ENCODE data around the gene HRAS.

DNA sequence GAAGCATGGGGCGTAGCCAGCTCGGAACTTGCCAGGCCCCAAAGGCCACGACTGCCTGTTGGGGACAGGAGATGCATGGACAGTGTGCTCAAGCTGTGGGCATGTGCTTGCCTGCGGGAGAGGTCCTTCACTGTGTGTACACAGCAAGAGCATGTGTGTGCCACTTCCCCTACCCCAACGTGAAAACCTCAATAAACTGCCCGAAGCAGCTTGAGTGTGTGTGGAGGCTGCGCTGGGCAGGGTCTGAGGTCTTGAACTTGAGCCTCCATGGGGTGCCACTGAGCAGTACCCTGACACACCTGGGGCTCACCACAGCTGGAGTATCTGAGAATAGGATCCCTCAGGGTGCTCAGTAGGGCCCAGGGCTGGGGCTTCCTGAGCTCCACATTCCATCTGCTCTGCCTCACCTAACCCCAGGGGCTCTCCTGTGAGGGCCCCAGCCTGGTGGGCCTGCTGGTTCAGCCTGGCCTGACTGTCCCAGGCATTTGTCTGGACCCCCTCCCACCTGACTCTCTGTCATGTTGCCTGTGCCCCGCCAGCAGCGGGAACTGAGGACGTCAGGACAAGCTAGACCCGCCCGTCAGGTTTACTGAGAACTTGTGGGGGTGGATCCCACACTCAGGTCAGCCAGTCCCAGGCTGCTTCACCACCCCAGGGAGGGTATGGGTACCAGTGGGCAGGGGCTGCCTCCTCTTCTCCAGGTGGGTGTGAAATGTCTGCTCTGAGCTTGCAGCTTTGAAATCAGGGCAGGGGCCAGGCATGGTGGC is 28.6 kb upstream of the HRAS start:
- TF ChIP-seq CTCF (IDR thresholded peaks at IDR 0.05 in 2 of 3, conservative IDR thresholded peaks at IDR 0.05 in 1 of 3; ENCODE audit: borderline replicate concordance in 1 of 3, insufficient read depth in 1 of 3, low read depth in 2 of 3, low read length in 2 of 3) (no peak), SP1 (IDR thresholded peaks at IDR 0.05; ENCODE audit: low read depth) (no peak), POLR2AphosphoS5 (IDR thresholded peaks at IDR 0.05; ENCODE audit: low read depth, low read length) (no peak), ZNF274 (IDR thresholded peaks at IDR 0.05; ENCODE audit: low read depth, low read length) (no peak), CBX3 (IDR thresholded peaks at IDR 0.05; ENCODE audit: low read depth) (no peak), ZBTB33 (IDR thresholded peaks at IDR 0.05; ENCODE audit: extremely low read depth, insufficient replicate concordance, low read length) (no peak), ZFX (IDR thresholded peaks at IDR 0.05) (no peak), RAD21 (IDR thresholded peaks at IDR 0.05; ENCODE audit: low read depth) (no peak), ATF3 (IDR thresholded peaks at IDR 0.05) (no peak)
- TF ChIP-seq, protein P1, sequence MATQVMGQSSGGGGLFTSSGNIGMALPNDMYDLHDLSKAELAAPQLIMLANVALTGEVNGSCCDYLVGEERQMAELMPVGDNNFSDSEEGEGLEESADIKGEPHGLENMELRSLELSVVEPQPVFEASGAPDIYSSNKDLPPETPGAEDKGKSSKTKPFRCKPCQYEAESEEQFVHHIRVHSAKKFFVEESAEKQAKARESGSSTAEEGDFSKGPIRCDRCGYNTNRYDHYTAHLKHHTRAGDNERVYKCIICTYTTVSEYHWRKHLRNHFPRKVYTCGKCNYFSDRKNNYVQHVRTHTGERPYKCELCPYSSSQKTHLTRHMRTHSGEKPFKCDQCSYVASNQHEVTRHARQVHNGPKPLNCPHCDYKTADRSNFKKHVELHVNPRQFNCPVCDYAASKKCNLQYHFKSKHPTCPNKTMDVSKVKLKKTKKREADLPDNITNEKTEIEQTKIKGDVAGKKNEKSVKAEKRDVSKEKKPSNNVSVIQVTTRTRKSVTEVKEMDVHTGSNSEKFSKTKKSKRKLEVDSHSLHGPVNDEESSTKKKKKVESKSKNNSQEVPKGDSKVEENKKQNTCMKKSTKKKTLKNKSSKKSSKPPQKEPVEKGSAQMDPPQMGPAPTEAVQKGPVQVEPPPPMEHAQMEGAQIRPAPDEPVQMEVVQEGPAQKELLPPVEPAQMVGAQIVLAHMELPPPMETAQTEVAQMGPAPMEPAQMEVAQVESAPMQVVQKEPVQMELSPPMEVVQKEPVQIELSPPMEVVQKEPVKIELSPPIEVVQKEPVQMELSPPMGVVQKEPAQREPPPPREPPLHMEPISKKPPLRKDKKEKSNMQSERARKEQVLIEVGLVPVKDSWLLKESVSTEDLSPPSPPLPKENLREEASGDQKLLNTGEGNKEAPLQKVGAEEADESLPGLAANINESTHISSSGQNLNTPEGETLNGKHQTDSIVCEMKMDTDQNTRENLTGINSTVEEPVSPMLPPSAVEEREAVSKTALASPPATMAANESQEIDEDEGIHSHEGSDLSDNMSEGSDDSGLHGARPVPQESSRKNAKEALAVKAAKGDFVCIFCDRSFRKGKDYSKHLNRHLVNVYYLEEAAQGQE (IDR thresholded peaks at IDR 0.05; ENCODE audit: low read depth), result no peak

Data from HCT116 (cell line).